RPMI7951 (cell line): ENCODE measurements around the gene PABPN1. TPM values are rescaled to one million over a fixed set of nuclear protein-coding genes. Genes with fewer than 3 reads are reported as not detected.

Experiments used
- DNase-seq: peaks from one replicate; pipeline ENCODE4 v3.0.0-alpha.2; 2012; ENCODE audit warnings: low read depth
- total RNA-seq: library from RNA; depleted of rRNA; stranded (reverse); fragments of >200 nt; shearing (Covaris generic); gene quantifications from 2 replicates; pipeline ENCODE4 v1.2.3, GENCODE V29; 2014; rRNA removed

The PABPN1 gene
- 45.6 and 49.7 TPM in 2 replicates for total RNA-seq

- DNase-seq: peak; percentile 99
Measured at GRCh38 chr14:23320584-23321571, at the start of gene PABPN1. TSS of gene PABPN1 (plus strand) at chr14:23321457. CDS start at chr14:23321470, 13 bp downstream.

GRCh38 chr14:23275412-23275811 lies 45.8 kb upstream of the PABPN1 start:
- DNase-seq: no peak

- no peak for DNase-seq
Measured at GRCh38 chr14:23277189-23277588, 44.1 kb upstream of the PABPN1 start.

- peak; percentile 3 for DNase-seq
Measured at GRCh38 chr14:23277928-23278327, 43.3 kb upstream of the PABPN1 start.

GRCh38 chr14:23281247-23281646 lies 40.0 kb upstream of the PABPN1 start:
- DNase-seq: no peak

GRCh38 chr14:23284654-23285529 lies 36.4 kb upstream of the PABPN1 start:
- peak; percentile 10 for DNase-seq

- DNase-seq: peak; percentile 8
Measured at GRCh38 chr14:23285530-23286019, 35.7 kb upstream of the PABPN1 start.

GRCh38 chr14:23286020-23286901 lies 35.0 kb upstream of the PABPN1 start, which contains the start of gene HOMEZ:
TSS of gene HOMEZ (minus strand) at chr14:23286132. CDS start at chr14:23285952, 180 bp downstream.
- DNase-seq: peak; percentile 98

- no peak for DNase-seq
Measured at GRCh38 chr14:23286902-23287479, 34.3 kb upstream of the PABPN1 start.

- DNase-seq: peak; percentile 49
Measured at GRCh38 chr14:23294734-23295561, 26.3 kb upstream of the PABPN1 start.

GRCh38 chr14:23296012-23296777 lies 25.1 kb upstream of the PABPN1 start:
- no peak for DNase-seq

- no peak for DNase-seq
Measured at GRCh38 chr14:23297096-23297495, 24.2 kb upstream of the PABPN1 start.

GRCh38 chr14:23297611-23298277 lies 23.5 kb upstream of the PABPN1 start:
- DNase-seq: no peak

GRCh38 chr14:23299211-23299957 lies 21.9 kb upstream of the PABPN1 start:
- peak; percentile 60 for DNase-seq

- DNase-seq: no peak
Measured at GRCh38 chr14:23299986-23300686, 21.1 kb upstream of the PABPN1 start.

GRCh38 chr14:23300687-23301223 lies 20.5 kb upstream of the PABPN1 start:
- no peak for DNase-seq
